ENCODE results near the gene ARMC5.

- TF ChIP-seq EZH2 (IDR thresholded peaks at IDR 0.05; ENCODE audit: insufficient read depth, poor library complexity, severe bottlenecking) (no peak), EZH2phosphoT487 (IDR thresholded peaks at IDR 0.05; ENCODE audit: insufficient read depth, low read depth) (no peak)
These were observed 28.8 kb upstream of the ARMC5 start for GRCh38 chr16:31430380-31431052.
